Transverse colon (tissue), 4 donors: ENCODE data around the gene KANK4. TPM values are rescaled to one million over a fixed set of nuclear protein-coding genes. Genes with fewer than 3 reads are reported as not detected.

Experiments
- DNase-seq: peaks from one replicate; pipeline ENCODE4 v3.0.0-alpha.2; 2019
- H3K27ac ChIP-seq, 4 donors: fragments of 200-600 bp; sonication (generic); 2 replicates each; pipeline ENCODE4 v1.5.1; 2016 to 2018; ENCODE audit warnings: inconsistent platforms in 4 of 4
- H3K27me3 ChIP-seq: fragments of 200-600 bp; sonication (generic); 2 replicates; pipeline ENCODE4 v1.5.1; 2017; ENCODE audit warnings: inconsistent platforms
- H3K36me3 ChIP-seq, 4 donors: fragments of 200-600 bp; sonication (generic); 2 replicates each; pipeline ENCODE4 v1.5.1; 2017 to 2019; ENCODE audit warnings: inconsistent platforms in 4 of 4
- H3K4me1 ChIP-seq, 4 donors: fragments of 200-600 bp; sonication (generic); 2 replicates each; pipeline ENCODE4 v1.5.1; 2017 to 2020; ENCODE audit warnings: inconsistent platforms in 4 of 4
- H3K4me3 ChIP-seq, 4 donors: fragments of 200-600 bp; sonication (generic); 1 replicate in 1 of 4; 2 replicates in 3 of 4; pipeline versions ENCODE4 v1.5.1 to v1.6.1; 2017 to 2019; ENCODE audit warnings: inconsistent platforms in 4 of 4
- H3K9me3 ChIP-seq, 2 donors: fragments of 200-600 bp; sonication (generic); 2 replicates each; pipeline ENCODE4 v1.5.1; 2017 to 2019; ENCODE audit warnings: inconsistent platforms in 2 of 2
- EP300 ChIP-seq: sonication (generic); formaldehyde crosslinking; IDR thresholded peaks from one replicate; pipeline ENCODE4 v1.6.1; 2017; ENCODE audit warnings: antibody characterized with exemption, low read depth
- POLR2A ChIP-seq: fragments of 450-650 bp; IDR thresholded peaks from one replicate; pipeline ENCODE4 v1.6.1; 2016; ENCODE audit warnings: antibody characterized with exemption, mild to moderate bottlenecking, moderate library complexity
- POLR2AphosphoS5 ChIP-seq, 3 donors: sonication (generic); formaldehyde crosslinking; IDR thresholded peaks; one replicate each; pipeline ENCODE4 v1.6.1; 2016; ENCODE audit warnings: antibody characterized with exemption in 3 of 3
- WGBS, 2 donors: methylation state at CpG; one replicate each; pipeline ENCODE4 v1.1.5; 2018; ENCODE audit warnings: low coverage in 1 of 2; 5-methylcytosine and 5-hydroxymethylcytosine counted together
- in situ Hi-C, 4 donors: fragments of 200-750 bp; cut with MboI; loops; one replicate each; pipeline versions ENCODE4 v1.15.0 to v1.15.1; 2017; ENCODE audit warnings: low sequenced_read_pairs in 3 of 4, low pct_ligation_motif_present in 1 of 4, low pct_unique_long_range_greater_than_20kb in 1 of 4
- intact Hi-C: fragments of 100-400 bp; cut with DNase I; formaldehyde crosslinking; loops from one replicate; pipeline ENCODE4 v1.15.1; 2023; ENCODE audit warnings: low total_unique reads
- total RNA-seq, 4 donors: library from RNA; depleted of rRNA; stranded (reverse); fragments of >200 nt; gene quantifications; one replicate each; pipeline ENCODE4 v1.1.0, GENCODE V29; 2016
- TF ChIP-seq, protein P1 (sequence below), 5 experiments: fragments of 200-600 bp in 3 of 5; fragments of 450-650 bp in 2 of 5; sonication (generic) in 3 of 5; IDR thresholded peaks; 1 replicate in 2 of 5; 2 replicates in 3 of 5; pipeline ENCODE4 v1.5.1; 2016 to 2017; ENCODE audit warnings: antibody characterized with exemption in 5 of 5, inconsistent platforms in 3 of 5, mild to moderate bottlenecking in 2 of 5, moderate library complexity in 1 of 5

Gene KANK4
- total RNA-seq, 4 donors from 2014 or later, result 1.2 to 1.3 TPM; not detected in 2

DNA sequence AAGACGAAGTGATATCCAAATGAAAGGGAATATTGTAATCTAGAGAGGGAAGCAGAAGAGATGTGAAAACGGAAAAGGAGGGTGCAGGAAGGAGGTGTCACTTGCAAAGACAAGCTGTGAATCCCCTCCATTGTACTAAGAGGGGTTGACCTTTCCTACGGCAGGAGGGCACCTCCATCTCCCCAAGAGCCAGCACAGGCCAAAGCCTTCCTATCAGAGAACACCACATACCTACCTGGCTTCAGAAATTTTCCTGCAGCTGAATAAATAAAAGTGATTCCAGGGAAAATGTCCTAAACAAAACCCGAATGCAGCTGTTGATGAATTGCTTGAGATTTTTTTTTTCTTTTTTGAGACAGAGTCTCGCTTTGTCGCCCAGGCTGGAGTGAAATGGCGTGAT lies 14.3 kb downstream of the KANK4 start:
- Histone ChIP-seq H3K9me3 (no peaks in the 10 kb centered on the region), H3K27ac (no peak overlapping the region), H3K36me3 (no peaks in the 10 kb centered on the region), H3K4me1 (peaks cover 0 to 7% (median under 1%) of the 10 kb centered on the region in 4 donors), H3K4me3 (no peak overlapping the region), H3K27me3 (no peaks in the 10 kb centered on the region)
- 57 to 72% methylated on average over 4 to 7 of the region's 7 CpGs for WGBS, 2 donors
- TF ChIP-seq POLR2A, result no peak
- intact Hi-C loops, result no loop called here
- in situ Hi-C loops, result no loop called here
- DNase-seq, result no peak

- no peaks in the 10 kb centered on the region for H3K9me3 ChIP-seq
- WGBS, 2 donors, result 95 to 97% methylated on average over 6 to 7 of the region's 7 CpGs
- peaks cover 0 to 12% (median 3%) of the 10 kb centered on the region in 4 donors for H3K4me1 ChIP-seq
- no peaks in the 10 kb centered on the region for H3K36me3 ChIP-seq
- TF ChIP-seq, protein P1, sequence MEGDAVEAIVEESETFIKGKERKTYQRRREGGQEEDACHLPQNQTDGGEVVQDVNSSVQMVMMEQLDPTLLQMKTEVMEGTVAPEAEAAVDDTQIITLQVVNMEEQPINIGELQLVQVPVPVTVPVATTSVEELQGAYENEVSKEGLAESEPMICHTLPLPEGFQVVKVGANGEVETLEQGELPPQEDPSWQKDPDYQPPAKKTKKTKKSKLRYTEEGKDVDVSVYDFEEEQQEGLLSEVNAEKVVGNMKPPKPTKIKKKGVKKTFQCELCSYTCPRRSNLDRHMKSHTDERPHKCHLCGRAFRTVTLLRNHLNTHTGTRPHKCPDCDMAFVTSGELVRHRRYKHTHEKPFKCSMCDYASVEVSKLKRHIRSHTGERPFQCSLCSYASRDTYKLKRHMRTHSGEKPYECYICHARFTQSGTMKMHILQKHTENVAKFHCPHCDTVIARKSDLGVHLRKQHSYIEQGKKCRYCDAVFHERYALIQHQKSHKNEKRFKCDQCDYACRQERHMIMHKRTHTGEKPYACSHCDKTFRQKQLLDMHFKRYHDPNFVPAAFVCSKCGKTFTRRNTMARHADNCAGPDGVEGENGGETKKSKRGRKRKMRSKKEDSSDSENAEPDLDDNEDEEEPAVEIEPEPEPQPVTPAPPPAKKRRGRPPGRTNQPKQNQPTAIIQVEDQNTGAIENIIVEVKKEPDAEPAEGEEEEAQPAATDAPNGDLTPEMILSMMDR (IDR thresholded peaks at IDR 0.05), result no peak
- no peak for TF ChIP-seq POLR2AphosphoS5 (IDR thresholded peaks at IDR 0.05)
- TF ChIP-seq POLR2A, result no peak
- no peak for TF ChIP-seq EP300
- no peaks in the 10 kb centered on the region for H3K27me3 ChIP-seq
- no peak for DNase-seq
- in situ Hi-C loops (no loop called here), intact Hi-C loops (no loop called here)
- H3K27ac ChIP-seq, result no peak overlapping the region
- no peak overlapping the region for H3K4me3 ChIP-seq
These were observed 14.7 kb downstream of the KANK4 start for GRCh38 chr1:62304515-62304914.

DNA sequence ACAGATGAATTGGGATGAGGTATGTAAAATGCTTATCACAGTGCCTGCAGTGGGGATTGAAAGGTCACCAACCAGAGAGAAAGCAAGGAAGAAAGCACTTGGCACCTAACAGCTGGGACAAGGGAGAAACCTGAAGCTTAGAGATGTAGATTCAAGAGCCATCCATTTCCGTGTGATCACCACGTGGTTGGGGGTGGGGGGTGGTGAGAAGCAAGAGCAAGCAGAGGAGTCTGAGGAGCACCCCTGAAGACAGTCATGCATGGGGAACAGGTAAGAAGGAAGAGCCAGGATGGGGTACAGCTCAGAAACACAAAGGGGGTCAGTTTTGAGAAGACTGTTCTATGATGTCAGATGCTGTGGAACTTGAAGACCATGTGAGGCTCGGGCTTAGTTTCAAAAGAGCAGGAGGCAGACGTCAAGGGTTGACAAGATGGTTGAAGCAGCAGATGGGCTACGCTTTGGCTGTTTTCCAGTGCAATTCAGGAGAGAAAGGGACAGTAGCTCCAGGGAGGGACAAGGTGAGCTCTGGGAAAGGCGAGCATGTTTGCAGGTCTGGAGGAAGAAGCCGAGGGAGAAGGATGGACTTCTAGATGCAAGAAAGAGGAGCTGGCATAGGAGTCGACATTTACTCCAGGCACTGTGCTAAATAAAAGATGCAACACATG lies 17.4 kb downstream of the KANK4 start:
- Histone ChIP-seq H3K36me3 (no peaks in the 10 kb centered on the region), H3K4me1 (peaks cover 0 to 16% (median 5%) of the 10 kb centered on the region in 4 donors), H3K9me3 (no peaks in the 10 kb centered on the region), H3K4me3 (no peak overlapping the region), H3K27ac (no peak overlapping the region), H3K27me3 (no peaks in the 10 kb centered on the region)
- no peak for DNase-seq
- intact Hi-C loops (no loop called here), in situ Hi-C loops (no loop called here)
- TF ChIP-seq, protein P1 (IDR thresholded peaks at IDR 0.05), result no peak
- TF ChIP-seq POLR2A, result no peak
- no peak for TF ChIP-seq EP300
- no peak for TF ChIP-seq POLR2AphosphoS5 (IDR thresholded peaks at IDR 0.05)
- WGBS, 2 donors, result 81 to 90% methylated on average over 6 to 8 of the region's 8 CpGs

- in situ Hi-C loops, result no loop called here
- Histone ChIP-seq H3K4me1 (peaks cover 0 to 28% (median 13%) of the 10 kb centered on the region in 4 donors), H3K9me3 (no peaks in the 10 kb centered on the region), H3K27ac (peak overlapping the region in 1 of 4 donors; percentile 10), H3K36me3 (no peaks in the 10 kb centered on the region), H3K27me3 (no peaks in the 10 kb centered on the region), H3K4me3 (no peak overlapping the region)
- intact Hi-C loops, result no loop called here
- WGBS, 2 donors, result 57 to 60% methylated on average over 3 to 8 of the region's 8 CpGs
- TF ChIP-seq, protein P1 (IDR thresholded peaks at IDR 0.05), result no peak
- no peak for TF ChIP-seq POLR2A
- no peak for TF ChIP-seq POLR2AphosphoS5 (IDR thresholded peaks at IDR 0.05)
- peak; percentile 51 for DNase-seq
These were observed 19.6 kb downstream of the KANK4 start for GRCh38 chr1:62299426-62300200.
